ENCODE results near the gene ITGA11.

The ITGA11 gene

GRCh38 chr15:68412218-68412617 is 19.7 kb downstream of the ITGA11 start:
- no peak overlapping the region for H3K4me3 ChIP-seq
- H3K27ac ChIP-seq, result no peak overlapping the region
- TF ChIP-seq CTCF (IDR thresholded peaks at IDR 0.05), result no peak
- DNase-seq (ENCODE audit: low spot score), result peak; percentile 61

GRCh38 chr15:68411735-68412134 is 20.2 kb downstream of the ITGA11 start:
- peak; percentile 52 for DNase-seq (ENCODE audit: low spot score)
- TF ChIP-seq CTCF (IDR thresholded peaks at IDR 0.05), result no peak

GRCh38 chr15:68411343-68411675 is 20.7 kb downstream of the ITGA11 start:
- no peak for TF ChIP-seq CTCF (IDR thresholded peaks at IDR 0.05)
- Histone ChIP-seq H3K4me3 (no peak overlapping the region), H3K27ac (no peak overlapping the region)
- DNase-seq (ENCODE audit: low spot score), result no peak

More at GRCh38 chr15:68411735-68412134, 20.2 kb downstream of the ITGA11 start:
- H3K4me3 ChIP-seq, result no peak overlapping the region
- H3K27ac ChIP-seq, result no peak overlapping the region

- no peak overlapping the region for H3K4me3 ChIP-seq
- peak; percentile 54 for DNase-seq (ENCODE audit: low spot score)
- no peak for TF ChIP-seq CTCF (IDR thresholded peaks at IDR 0.05)
Measured at GRCh38 chr15:68410466-68411342, 21.3 kb downstream of the ITGA11 start.

GRCh38 chr15:68409736-68410370 is 22.1 kb downstream of the ITGA11 start:
- Histone ChIP-seq H3K4me3 (no peak overlapping the region), H3K27ac (no peak overlapping the region)
- TF ChIP-seq CTCF (IDR thresholded peaks at IDR 0.05), result no peak
- DNase-seq (ENCODE audit: low spot score), result peak; percentile 58

More at GRCh38 chr15:68410466-68411342, 21.3 kb downstream of the ITGA11 start:
- no peak overlapping the region for H3K27ac ChIP-seq

- Histone ChIP-seq H3K27ac (no peak overlapping the region), H3K4me3 (no peak overlapping the region)
- no peak for TF ChIP-seq CTCF (IDR thresholded peaks at IDR 0.05)
- peak; percentile 47 for DNase-seq (ENCODE audit: low spot score)
Measured at GRCh38 chr15:68408971-68409370, 23.0 kb downstream of the ITGA11 start.
